Naive thymus-derived CD4-positive, alpha-beta T cell (primary cell): ENCODE data around the gene TRIP11. TPM values are rescaled to one million over a fixed set of nuclear protein-coding genes. Genes with fewer than 3 reads are reported as not detected.
A peak's percentile ranks its signal among the peaks of the same experiment; 100 is the strongest.

Experiments
- ATAC-seq: fragments of 150-1000 bp; cut with Tn5 transposase; 2 replicates; pipeline ENCODE4 v1.10.0; 2021; ENCODE audit warnings: mild to moderate bottlenecking, moderate library complexity
- CTCF ChIA-PET: fragments of 350-600 bp; sonication (Branson Sonifier 250); formaldehyde crosslinking; loops from one replicate; lab custom pipeline; 2021; ENCODE audit warnings: antibody characterized with exemption; lab: Charles Lee
- POLR2A ChIA-PET: fragments of 350-600 bp; sonication (Branson Sonifier 250); formaldehyde crosslinking; loops from one replicate; lab custom pipeline; 2021; ENCODE audit warnings: antibody characterized with exemption, inconsistent platforms; lab: Charles Lee
- DNase-seq, 9 donors: peaks; one replicate each; pipeline versions ENCODE4 v3.0.0 to v3.0.0-alpha.2; 2020 to 2022; ENCODE audit warnings: mixed read lengths in 1 of 9
- H3K27ac ChIP-seq: one replicate; pipeline ENCODE4 v1.7.0; 2013; ENCODE audit warnings: mild to moderate bottlenecking, low read depth, low read length, moderate library complexity
- H3K27me3 ChIP-seq, 2 donors: one replicate each; pipeline ENCODE4 v1.7.0; 2013; ENCODE audit warnings: low read length in 2 of 2, mild to moderate bottlenecking in 2 of 2, moderate library complexity in 2 of 2; ENCODE audit not compliant: control insufficient read depth in 2 of 2, insufficient read depth in 2 of 2
- H3K36me3 ChIP-seq, 3 experiments: 1 replicate in 2 of 3; 2 replicates in 1 of 3; pipeline ENCODE4 v1.7.0; 2013; ENCODE audit warnings: low read length in 3 of 3, mild to moderate bottlenecking in 3 of 3, moderate library complexity in 1 of 3; ENCODE audit not compliant: insufficient read depth in 3 of 3, control insufficient read depth in 2 of 3
- H3K4me1 ChIP-seq, 2 donors: one replicate each; pipeline ENCODE4 v1.7.0; 2013; ENCODE audit warnings: low read length in 2 of 2, mild to moderate bottlenecking in 2 of 2, moderate library complexity in 1 of 2; ENCODE audit not compliant: control insufficient read depth in 2 of 2, insufficient read depth in 2 of 2
- H3K4me3 ChIP-seq: 2 replicates; pipeline ENCODE4 v1.7.0; 2013; ENCODE audit warnings: mild to moderate bottlenecking, low read length
- H3K9me3 ChIP-seq, 3 experiments: 1 replicate in 2 of 3; 2 replicates in 1 of 3; pipeline ENCODE4 v1.7.0; 2013; ENCODE audit warnings: low read length in 3 of 3; ENCODE audit not compliant: control insufficient read depth in 2 of 3
- H3K27ac Mint-ChIP-seq, 9 donors: one replicate each; pipeline ENCODE4 v1.8.0; 2020 to 2022; ENCODE audit warnings: mixed read lengths in 9 of 9, mild to moderate bottlenecking in 8 of 9, moderate library complexity in 5 of 9, inconsistent platforms in 2 of 9
- H3K27me3 Mint-ChIP-seq, 5 donors: one replicate each; pipeline ENCODE4 v1.8.0; 2021 to 2022; ENCODE audit warnings: mixed read lengths in 5 of 5, mild to moderate bottlenecking in 1 of 5
- H3K36me3 Mint-ChIP-seq, 5 donors: one replicate each; pipeline ENCODE4 v1.8.0; 2020 to 2022; ENCODE audit warnings: mixed read lengths in 5 of 5, mild to moderate bottlenecking in 3 of 5, inconsistent platforms in 1 of 5
- H3K4me1 Mint-ChIP-seq, 7 donors: one replicate each; pipeline ENCODE4 v1.8.0; 2020 to 2022; ENCODE audit warnings: mixed read lengths in 7 of 7, mild to moderate bottlenecking in 3 of 7, inconsistent platforms in 1 of 7
- H3K4me3 Mint-ChIP-seq, 10 donors: one replicate each; pipeline ENCODE4 v1.8.0; 2020 to 2022; ENCODE audit warnings: mild to moderate bottlenecking in 10 of 10, mixed read lengths in 10 of 10, moderate library complexity in 6 of 10, inconsistent platforms in 2 of 10
- H3K9me3 Mint-ChIP-seq, 11 donors: one replicate each; pipeline ENCODE4 v1.8.0; 2020 to 2022; ENCODE audit warnings: mixed read lengths in 11 of 11, mild to moderate bottlenecking in 4 of 11, inconsistent platforms in 1 of 11, moderate library complexity in 1 of 11
- intact Hi-C, 2 donors: fragments of 100-400 bp; cut with micrococcal nuclease; formaldehyde crosslinking; loops; one replicate each; pipeline ENCODE4 v1.15.1; 2023
- polyA plus RNA-seq, 2 donors: library from polyadenylated mRNA; unstranded; fragments of 300-500 nt; fragmentation: Illumina TruSeq; gene quantifications; one replicate each; pipeline ENCODE4 v1.2.3, GENCODE V29; 2021
- total RNA-seq, 6 experiments: library from RNA in 5 of 6; stranded (reverse) in 5 of 6; gene quantifications; 1 replicate in 5 of 6; 2 replicates in 1 of 6; pipeline ENCODE4 v1.2.3 and lab custom pipeline; 2021 to 2026

The TRIP11 gene
- total and polyA plus RNA-seq, 7 experiments from 2014 or later: 34.1 to 74.8 (median 58.4) TPM

- Histone ChIP-seq H3K27ac (peak overlapping the region; percentile 84), H3K27me3 (no peaks in the 10 kb centered on the region), H3K4me1 (peaks cover 20 to 21% of the 10 kb centered on the region in 2 donors), H3K36me3 (no peaks in the 10 kb centered on the region), H3K9me3 (no peaks in the 10 kb centered on the region), H3K4me3 (no peak overlapping the region)
- intact Hi-C loops: loop anchor here (2.0 to 10.0 kb wide), 2 partner anchors 15 to 793 kb away; partner anchors contain the start of gene GPR68 (in 1 of the 2)
- ATAC-seq (no peak), DNase-seq (no peak)
- POLR2A ChIA-PET: interaction anchor here (0.6 to 1.2 kb wide), 5 partner anchors 9 to 572 kb away, joined by 3 to 4 read pairs (median 4); partner anchors contain the start of gene ATXN3
- Mint-ChIP-seq H3K9me3 (peaks cover 0 to 2% (median 0%) of the 10 kb centered on the region in 11 donors), H3K36me3 (peaks cover 0 to 10% (median 5%) of the 10 kb centered on the region in 5 donors), H3K27me3 (no peaks in the 10 kb centered on the region), H3K4me1 (peaks cover 24 to 67% (median 39%) of the 10 kb centered on the region in 7 donors), H3K4me3 (peak overlapping the region; percentile 67 to 99 (median 96)), H3K27ac (peak overlapping the region in 7 of 9 donors; percentile 3 to 98 (median 82))
- CTCF ChIA-PET: no interaction called here
These were observed 1.9 kb downstream of the TRIP11 start for GRCh38 chr14:92037989-92038388.

GRCh38 chr14:92035890-92036289 is 4.0 kb downstream of the TRIP11 start:
- no peak for DNase-seq
- Mint-ChIP-seq H3K9me3 (peaks cover 0 to 2% (median 0%) of the 10 kb centered on the region in 11 donors), H3K27ac (peak overlapping the region in 3 of 9 donors; percentile 22 to 43 (median 34)), H3K4me1 (peaks cover 28 to 69% (median 39%) of the 10 kb centered on the region in 7 donors), H3K27me3 (no peaks in the 10 kb centered on the region), H3K36me3 (peaks cover 0 to 12% (median 5%) of the 10 kb centered on the region in 5 donors), H3K4me3 (peak overlapping the region in 5 of 10 donors; percentile 12 to 99 (median 39))
- Histone ChIP-seq H3K36me3 (peaks cover 0 to 5% (median 0%) of the 10 kb centered on the region in 3 experiments), H3K9me3 (no peaks in the 10 kb centered on the region), H3K4me1 (peaks cover 16 to 17% of the 10 kb centered on the region in 2 donors), H3K27ac (no peak overlapping the region), H3K27me3 (no peaks in the 10 kb centered on the region), H3K4me3 (no peak overlapping the region)
- ATAC-seq: no peak
- ChIA-PET CTCF (no interaction called here), POLR2A (interaction anchor here (0.6 kb wide), 1 partner anchor 948 kb away, joined by 3 read pairs; no protein-coding TSS in a partner anchor)
- intact Hi-C loops: loop anchor here in 1 of 2 donors (10.0 kb wide), 1 partner anchor 791 kb away; the partner anchor contains the start of gene GPR68

- Histone ChIP-seq H3K27me3 (no peaks in the 10 kb centered on the region), H3K4me3 (no peak overlapping the region), H3K4me1 (peaks cover 14% of the 10 kb centered on the region in 2 donors), H3K9me3 (no peaks in the 10 kb centered on the region), H3K27ac (peak overlapping the region; percentile 35), H3K36me3 (peaks cover 0 to 15% (median 3%) of the 10 kb centered on the region in 3 experiments)
- ATAC-seq (no peak), DNase-seq (no peak)
- ChIA-PET CTCF (interaction anchor here (0.6 kb wide), 1 partner anchor 16 kb away, joined by 3 read pairs; no protein-coding TSS in a partner anchor), POLR2A (interaction anchor here (0.7 kb wide), 1 partner anchor 23 kb away, joined by 3 read pairs; no protein-coding TSS in a partner anchor)
- intact Hi-C loops: loop anchor here in 1 of 2 donors (10.0 kb wide), 1 partner anchor 789 kb away; the partner anchor contains the start of gene GPR68
- Mint-ChIP-seq H3K9me3 (no peaks in the 10 kb centered on the region), H3K4me1 (peaks cover 27 to 59% (median 39%) of the 10 kb centered on the region in 7 donors), H3K27me3 (no peaks in the 10 kb centered on the region), H3K27ac (peak overlapping the region; percentile 1 to 80 (median 73)), H3K36me3 (peaks cover 0 to 17% (median 5%) of the 10 kb centered on the region in 5 donors), H3K4me3 (peak overlapping the region in 2 of 10 donors; percentile 9 to 16)
These were observed 5.8 kb downstream of the TRIP11 start for GRCh38 chr14:92033906-92034687.

GRCh38 chr14:92033433-92033832 is 6.4 kb downstream of the TRIP11 start:
- DNase-seq (no peak), ATAC-seq (no peak)
- Histone ChIP-seq H3K4me1 (peaks cover 8 to 10% of the 10 kb centered on the region in 2 donors), H3K27me3 (no peaks in the 10 kb centered on the region), H3K9me3 (no peaks in the 10 kb centered on the region), H3K4me3 (no peak overlapping the region), H3K27ac (peak overlapping the region; percentile 35), H3K36me3 (peaks cover 0 to 15% (median 3%) of the 10 kb centered on the region in 3 experiments)
- Mint-ChIP-seq H3K4me1 (peaks cover 21 to 55% (median 32%) of the 10 kb centered on the region in 7 donors), H3K9me3 (no peaks in the 10 kb centered on the region), H3K27ac (peak overlapping the region; percentile 1 to 80 (median 73)), H3K4me3 (peak overlapping the region in 2 of 10 donors; percentile 9 to 16), H3K27me3 (no peaks in the 10 kb centered on the region), H3K36me3 (peaks cover 0 to 18% (median 6%) of the 10 kb centered on the region in 5 donors)
- intact Hi-C loops: loop anchor here in 1 of 2 donors (10.0 kb wide), 1 partner anchor 789 kb away; the partner anchor contains the start of gene GPR68
- ChIA-PET POLR2A (interaction anchor here (0.7 kb wide), 1 partner anchor 22 kb away, joined by 3 read pairs; no protein-coding TSS in a partner anchor), CTCF (no interaction called here)

- Mint-ChIP-seq H3K27me3 (no peaks in the 10 kb centered on the region), H3K36me3 (peaks cover 0 to 27% (median 18%) of the 10 kb centered on the region in 5 donors), H3K4me1 (peaks cover 4 to 34% (median 21%) of the 10 kb centered on the region in 7 donors), H3K4me3 (peak overlapping the region in 1 of 10 donors; percentile 3), H3K9me3 (no peaks in the 10 kb centered on the region), H3K27ac (peak overlapping the region in 1 of 9 donors; percentile 39)
- Histone ChIP-seq H3K27ac (no peak overlapping the region), H3K9me3 (no peaks in the 10 kb centered on the region), H3K27me3 (no peaks in the 10 kb centered on the region), H3K4me3 (no peak overlapping the region), H3K36me3 (peaks cover 3 to 36% (median 7%) of the 10 kb centered on the region in 3 experiments), H3K4me1 (no peaks in the 10 kb centered on the region)
- ATAC-seq: no peak
- ChIA-PET POLR2A (no interaction called here), CTCF (no interaction called here)
- intact Hi-C loops: no loop called here
- no peak for DNase-seq
These were observed 13.2 kb downstream of the TRIP11 start for GRCh38 chr14:92026548-92027190.

- Histone ChIP-seq H3K36me3 (peaks cover 0 to 29% (median 10%) of the 10 kb centered on the region in 3 experiments), H3K27ac (no peak overlapping the region), H3K27me3 (no peaks in the 10 kb centered on the region), H3K4me1 (no peaks in the 10 kb centered on the region), H3K9me3 (no peaks in the 10 kb centered on the region), H3K4me3 (no peak overlapping the region)
- no peak for DNase-seq
- Mint-ChIP-seq H3K27me3 (no peaks in the 10 kb centered on the region), H3K4me3 (no peak overlapping the region), H3K4me1 (peaks cover 5 to 28% (median 16%) of the 10 kb centered on the region in 7 donors), H3K27ac (no peak overlapping the region), H3K9me3 (no peaks in the 10 kb centered on the region), H3K36me3 (peaks cover 0 to 15% (median 14%) of the 10 kb centered on the region in 5 donors)
- no peak for ATAC-seq
- CTCF ChIA-PET: no interaction called here
- intact Hi-C loops: loop anchor here in 1 of 2 donors (2.0 kb wide), 1 partner anchor 17 kb away; no protein-coding TSS in a partner anchor
- POLR2A ChIA-PET: interaction anchor here (0.6 kb wide), 1 partner anchor 155 kb away, joined by 3 read pairs; no protein-coding TSS in a partner anchor
These were observed 17.8 kb downstream of the TRIP11 start for GRCh38 chr14:92022036-92022435.
